K562 (cell line): Measurements from ENCODE around the gene COL4A1. TPM values are rescaled to one million over a fixed set of nuclear protein-coding genes. Genes with fewer than 3 reads are reported as not detected.

Experiments
- ATAC-seq: fragments of 200-7000 bp; cut with Tn5 transposase; 3 replicates; pipeline ENCODE4 v1.9.1; 2020; ENCODE audit warnings: moderate library complexity
- BruUV-seq: library from RNA; stranded (reverse); fragments of 400-500 nt; replicated peaks from 2 replicates; lab custom pipeline; 2021; lab: Mats Ljungman, UMichigan
- CTCF ChIA-PET: fragments of 300-600 bp; formaldehyde crosslinking; extraction: SDS; loops from one replicate; lab custom pipeline; 2021; ENCODE audit warnings: low intra/inter-chr PET ratio; lab: Yijun Ruan, JAX
- POLR2A ChIA-PET: fragments of 300-600, 350-650 bp; sonication (Branson Sonifier 250); formaldehyde crosslinking; extraction: SDS; loops from one replicate; lab custom pipeline; 2021; ENCODE audit warnings: antibody characterized with exemption, inconsistent platforms; lab: Yijun Ruan, JAX
- DNase-seq, 4 experiments: peaks; one replicate each; pipeline versions ENCODE4 v3.0.0 to v3.0.0-alpha.2; 2011 to 2018; ENCODE audit warnings: low spot score in 3 of 4, mixed read lengths in 3 of 4; ENCODE audit errors: extremely low read depth in 1 of 4
- FAIRE-seq: peaks from 2 replicates; lab custom pipeline; 2011; peaks lifted over from hg19 to GRCh38; lab: Jason Lieb, UNC
- H2AFZ ChIP-seq: 2 replicates; pipeline ENCODE4 v1.6.0; 2011; ENCODE audit warnings: low read depth, low read length, control low read depth, inconsistent platforms
- H3K27ac ChIP-seq: fragments of 200-600 bp; 3 replicates; pipeline ENCODE4 v1.8.0; 2011; ENCODE audit warnings: low read depth, mild to moderate bottlenecking, control low read depth, inconsistent platforms, low read length, moderate library complexity, mixed read lengths; ENCODE audit errors: extremely low read depth
- H3K27me3 ChIP-seq, 2 experiments: fragments of 300-600 bp in 1 of 2; 2 replicates in 1 of 2; 3 replicates in 1 of 2; pipeline versions ENCODE4 v1.6.0 to v1.8.0; 2011; ENCODE audit warnings: inconsistent platforms in 2 of 2, low read length in 2 of 2, mild to moderate bottlenecking in 1 of 2, mixed read lengths in 1 of 2, moderate library complexity in 1 of 2; ENCODE audit not compliant: control insufficient read depth in 2 of 2, insufficient read depth in 2 of 2
- H3K36me3 ChIP-seq: fragments of 300-600 bp; 3 replicates; pipeline ENCODE4 v1.8.0; 2011; ENCODE audit warnings: mild to moderate bottlenecking, low read length, inconsistent platforms; ENCODE audit not compliant: control insufficient read depth, insufficient read depth
- H3K4me1 ChIP-seq, 2 experiments: fragments of 200-600 bp in 1 of 2; replicated peaks in 1 of 2; 2 replicates in 1 of 2; 3 replicates in 1 of 2; pipeline versions ENCODE4 v1.5.1 to v1.8.0; 2011; ENCODE audit warnings: inconsistent platforms in 2 of 2, low read length in 2 of 2, mild to moderate bottlenecking in 1 of 2, mixed read lengths in 1 of 2, moderate library complexity in 1 of 2; ENCODE audit not compliant: control insufficient read depth in 2 of 2, insufficient read depth in 2 of 2
- H3K4me2 ChIP-seq: 2 replicates; pipeline ENCODE4 v1.6.1; 2011; ENCODE audit warnings: low read length, control low read depth, inconsistent platforms, mixed read lengths; ENCODE audit not compliant: insufficient read depth
- H3K4me3 ChIP-seq: fragments of 200-600 bp; sonication (generic), shearing (Covaris generic); 2 replicates; pipeline ENCODE4 v1.5.1; 2016; ENCODE audit warnings: control low read depth, inconsistent platforms
- H3K79me2 ChIP-seq: fragments of 200-600 bp; 3 replicates; pipeline ENCODE4 v1.8.0; 2011; ENCODE audit warnings: low read length, inconsistent platforms; ENCODE audit not compliant: control insufficient read depth, insufficient read depth
- H3K9ac ChIP-seq, 2 experiments: 2 replicates each; pipeline versions ENCODE4 v1.6.0 to v1.6.1; 2011; ENCODE audit warnings: low read depth in 2 of 2, low read length in 2 of 2, control low read depth in 1 of 2, inconsistent platforms in 1 of 2, mild to moderate bottlenecking in 1 of 2, mixed read lengths in 1 of 2; ENCODE audit not compliant: insufficient read depth in 1 of 2
- H3K9me1 ChIP-seq: one replicate; pipeline ENCODE4 v1.6.0; 2011; ENCODE audit warnings: inconsistent platforms, mild to moderate bottlenecking, low read length, moderate library complexity; ENCODE audit not compliant: control insufficient read depth, insufficient read depth
- H3K9me3 ChIP-seq: replicated peaks from 2 replicates; pipeline ENCODE4 v1.5.1; 2011; ENCODE audit warnings: low read depth, low read length, inconsistent platforms; ENCODE audit not compliant: control insufficient read depth, insufficient read depth
- H4K20me1 ChIP-seq: replicated peaks from 2 replicates; pipeline ENCODE4 v1.6.1; 2011; ENCODE audit warnings: low read length, inconsistent platforms, mixed read lengths; ENCODE audit not compliant: control insufficient read depth, insufficient read depth
- CCNT2 ChIP-seq: IDR thresholded peaks from 2 replicates; pipeline ENCODE4 v1.6.1; 2011; ENCODE audit warnings: borderline replicate concordance, low read depth, mild to moderate bottlenecking, moderate library complexity, mixed read lengths, low read length; ENCODE audit not compliant: insufficient read length; ENCODE audit errors: extremely low read depth
- CHD2 ChIP-seq: IDR thresholded peaks from 2 replicates; pipeline ENCODE4 v1.6.1; 2011; ENCODE audit warnings: low read depth, low read length
- EWSR1 ChIP-seq: fragments of 450-650 bp; IDR thresholded peaks from 2 replicates; pipeline ENCODE4 v1.6.1; 2018; ENCODE audit warnings: borderline replicate concordance, mild to moderate bottlenecking, low read depth, moderate library complexity; ENCODE audit not compliant: partially characterized antibody
- HOXB6 ChIP-seq: fragments of 250-450 bp; sonication (Bioruptor Pico); IDR thresholded peaks from 2 replicates; pipeline ENCODE4 v1.5.1; 2022; ENCODE audit warnings: mild to moderate bottlenecking, borderline replicate concordance
- JUNB ChIP-seq: fragments of 450-650 bp; formaldehyde crosslinking; conservative IDR thresholded peaks from 2 replicates; pipeline ENCODE4 v1.4.0; 2020; ENCODE audit warnings: mild to moderate bottlenecking
- NR4A1 ChIP-seq, 2 experiments: fragments of 250-450 bp in 1 of 2; fragments of 450-650 bp in 1 of 2; sonication (Bioruptor Pico) in 1 of 2; IDR thresholded peaks; 2 replicates each; pipeline versions ENCODE4 v1.4.0 to v1.6.1; 2016 to 2020; ENCODE audit warnings: mild to moderate bottlenecking in 2 of 2, missing compliant biosample characterization in 1 of 2, missing genetic modification characterization in 1 of 2, moderate library complexity in 1 of 2
- PCBP2 ChIP-seq: fragments of 200-400 bp; formaldehyde crosslinking; IDR thresholded peaks from 2 replicates; pipeline ENCODE4 v1.6.1; 2018; ENCODE audit warnings: low read length, low read depth, mild to moderate bottlenecking, moderate library complexity; ENCODE audit not compliant: poor library complexity, severe bottlenecking
- RAD51 ChIP-seq: fragments of 450-650 bp; IDR thresholded peaks from 2 replicates; pipeline ENCODE4 v1.7.1; 2016; ENCODE audit warnings: low read depth, mild to moderate bottlenecking, borderline replicate concordance
- RFX1 ChIP-seq: fragments of 450-650 bp; IDR thresholded peaks from 2 replicates; pipeline ENCODE4 v1.6.1; 2016; ENCODE audit warnings: mild to moderate bottlenecking, moderate library complexity
- TAF15 ChIP-seq: fragments of 200-400 bp; formaldehyde crosslinking; IDR thresholded peaks from 2 replicates; pipeline ENCODE4 v1.6.1; 2017; ENCODE audit warnings: mild to moderate bottlenecking, low read depth, low read length, moderate library complexity
- YBX1 ChIP-seq: fragments of 450-650 bp; IDR thresholded peaks from 2 replicates; pipeline ENCODE4 v1.7.1; 2016; ENCODE audit warnings: mild to moderate bottlenecking
- ZC3H4 ChIP-seq: sonication (generic); formaldehyde crosslinking; IDR thresholded peaks from 2 replicates; pipeline ENCODE4 v1.9.0; 2021; ENCODE audit warnings: missing genetic modification reagents, borderline replicate concordance
- ZKSCAN3 ChIP-seq: fragments of 250-450 bp; sonication (Bioruptor Pico); IDR thresholded peaks from 2 replicates; pipeline ENCODE4 v1.4.0; 2020
- ZNF165 ChIP-seq: fragments of 250-450 bp; sonication (Bioruptor Pico); IDR thresholded peaks from 2 replicates; pipeline ENCODE4 v1.4.0; 2020; ENCODE audit warnings: borderline replicate concordance
- ZNF41 ChIP-seq: fragments of 250-450 bp; sonication (Bioruptor Pico); conservative IDR thresholded peaks from 2 replicates; pipeline ENCODE4 v1.4.0; 2020; ENCODE audit warnings: mild to moderate bottlenecking
- ZNF511 ChIP-seq: sonication (generic); formaldehyde crosslinking; IDR thresholded peaks from 2 replicates; pipeline ENCODE4 v1.8.0; 2022; ENCODE audit warnings: mild to moderate bottlenecking, missing genetic modification reagents
- ZSCAN32 ChIP-seq: fragments of 450-650 bp; formaldehyde crosslinking; IDR thresholded peaks from 2 replicates; pipeline ENCODE4 v1.4.0; 2020; ENCODE audit warnings: mild to moderate bottlenecking, moderate library complexity
- WGBS: fragments of 100-300 bp; shearing (Covaris generic); methylation state at CpG from one replicate; pipeline ENCODE4 v1.1.6; 2016; ENCODE audit warnings: low coverage, mixed read lengths; ENCODE audit not compliant: insufficient coverage; ENCODE audit errors: missing lambda C conversion rate; 5-methylcytosine and 5-hydroxymethylcytosine counted together
- in situ Hi-C: fragments of 300-500 bp; cut with MboI; formaldehyde crosslinking; loops from 4 replicates; pipeline ENCODE4 v1.15.0; 2018; ENCODE audit warnings: inconsistent platforms, mixed read lengths
- intact Hi-C: fragments of 100-400 bp; cut with micrococcal nuclease; formaldehyde crosslinking; loops from 2 replicates; pipeline ENCODE4 v1.14.2; 2022
- polyA plus RNA-seq, 8 experiments: library from polyadenylated mRNA; depleted of rRNA in 4 of 8; stranded (reverse) in 5 of 8; unstranded in 3 of 8; fragments of >200 nt; fragmentation: Nextera tagmentation in 2 of 8; fragmentation: Illumina TruSeq in 1 of 8; extraction: Ambion mirVana in 2 of 8; extraction: Trizol in 1 of 8; gene quantifications; 2 replicates each; pipeline versions ENCODE4 v1.2.1 to v1.2.3, GENCODE V29; 2011 to 2014; ENCODE audit warnings: inconsistent platforms in 1 of 8, missing spikeins in 1 of 8
- total RNA-seq, 7 experiments: library from RNA; depleted of rRNA in 6 of 7; stranded (reverse); fragments of >200 nt in 6 of 7; fragmentation: Illumina TruSeq in 2 of 7; extraction: Trizol in 2 of 7; gene quantifications; 2 replicates each; pipeline versions ENCODE4 v1.2.1 to v1.2.3, GENCODE V29; 2011 to 2021; ENCODE audit warnings: low replicate concordance in 1 of 7
- TF ChIP-seq, protein P1 (sequence below): sonication (generic); formaldehyde crosslinking; IDR thresholded peaks from 2 replicates; pipeline ENCODE4 v1.8.1; 2023; ENCODE audit warnings: mild to moderate bottlenecking, missing genetic modification reagents

Gene COL4A1
- total and polyA plus RNA-seq, 9 of the 15 experiments (the other 6 are each of a cell fraction or from before 2014, with no cell fraction given), result 0.35 TPM; not detected in 8

GRCh38 chr13:110274687-110275086 is 32.3 kb downstream of the COL4A1 start (continued):
- TF ChIP-seq, protein P1, sequence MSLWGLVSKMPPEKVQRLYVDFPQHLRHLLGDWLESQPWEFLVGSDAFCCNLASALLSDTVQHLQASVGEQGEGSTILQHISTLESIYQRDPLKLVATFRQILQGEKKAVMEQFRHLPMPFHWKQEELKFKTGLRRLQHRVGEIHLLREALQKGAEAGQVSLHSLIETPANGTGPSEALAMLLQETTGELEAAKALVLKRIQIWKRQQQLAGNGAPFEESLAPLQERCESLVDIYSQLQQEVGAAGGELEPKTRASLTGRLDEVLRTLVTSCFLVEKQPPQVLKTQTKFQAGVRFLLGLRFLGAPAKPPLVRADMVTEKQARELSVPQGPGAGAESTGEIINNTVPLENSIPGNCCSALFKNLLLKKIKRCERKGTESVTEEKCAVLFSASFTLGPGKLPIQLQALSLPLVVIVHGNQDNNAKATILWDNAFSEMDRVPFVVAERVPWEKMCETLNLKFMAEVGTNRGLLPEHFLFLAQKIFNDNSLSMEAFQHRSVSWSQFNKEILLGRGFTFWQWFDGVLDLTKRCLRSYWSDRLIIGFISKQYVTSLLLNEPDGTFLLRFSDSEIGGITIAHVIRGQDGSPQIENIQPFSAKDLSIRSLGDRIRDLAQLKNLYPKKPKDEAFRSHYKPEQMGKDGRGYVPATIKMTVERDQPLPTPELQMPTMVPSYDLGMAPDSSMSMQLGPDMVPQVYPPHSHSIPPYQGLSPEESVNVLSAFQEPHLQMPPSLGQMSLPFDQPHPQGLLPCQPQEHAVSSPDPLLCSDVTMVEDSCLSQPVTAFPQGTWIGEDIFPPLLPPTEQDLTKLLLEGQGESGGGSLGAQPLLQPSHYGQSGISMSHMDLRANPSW (CRISPR knock-in tag), result no peak
- TF ChIP-seq CHD2 (no peak), YBX1 (no peak)

GRCh38 chr13:110273254-110273653 is 33.7 kb downstream of the COL4A1 start:
- no peak overlapping the region for H3K9ac ChIP-seq
- BruUV-seq, result no TSS peak
- ATAC-seq, result no peak
- intact Hi-C loops, result no loop called here
- H2AFZ ChIP-seq, result no peak overlapping the region
- in situ Hi-C loops, result no loop called here
- no peaks in the 10 kb centered on the region for H3K9me3 ChIP-seq
- no peaks in the 10 kb centered on the region for H3K36me3 ChIP-seq
- H3K27me3 ChIP-seq, result peaks cover 3 to 18% of the 10 kb centered on the region in 2 experiments; a peak in 4 of 5 replicates
- H3K4me1 ChIP-seq, result no peaks in the 10 kb centered on the region
- no peaks in the 10 kb centered on the region for H4K20me1 ChIP-seq
- 0% methylated on average over 6 of the region's 6 CpGs for WGBS
- no peak overlapping the region for H3K4me2 ChIP-seq
- ChIA-PET CTCF (no interaction called here), POLR2A (no interaction called here)
- DNase-seq, result no peak
- no peak overlapping the region for H3K27ac ChIP-seq
- H3K79me2 ChIP-seq, result no peaks in the 10 kb centered on the region
- H3K4me3 ChIP-seq, result no peak overlapping the region
- no peak for FAIRE-seq
- H3K9me1 ChIP-seq, result no peaks in the 10 kb centered on the region
- TF ChIP-seq ZKSCAN3 (CRISPR knock-in tag) (no peak), NR4A1 (CRISPR knock-in tag; IDR thresholded peaks at IDR 0.05) (no peak), NR4A1 (tag; IDR thresholded peaks at IDR 0.05) (no peak), JUNB (no peak), RAD51 (no peak), ZNF511 (CRISPR knock-in tag) (no peak), ZSCAN32 (CRISPR knock-in tag) (no peak), PCBP2 (no peak), TAF15 (no peak), CCNT2 (no peak), ZNF165 (no peak), EWSR1 (no peak), HOXB6 (CRISPR knock-in tag) (no peak), RFX1 (no peak), ZNF41 (no peak), ZC3H4 (CRISPR knock-in tag) (no peak)
